Nephron (organoid): Measurements from ENCODE around the gene DNAJC1.

ENCODE experiments used
- H3K27ac Mint-ChIP-seq, 3 experiments: 2 replicates each; pipeline ENCODE4 v1.8.0; 2020; ENCODE audit warnings: mixed read lengths in 3 of 3, mild to moderate bottlenecking in 2 of 3, moderate library complexity in 1 of 3
- H3K27me3 Mint-ChIP-seq: 2 replicates; pipeline ENCODE4 v1.8.0; 2021; ENCODE audit warnings: low read depth, mild to moderate bottlenecking, moderate library complexity, mixed read lengths
- H3K36me3 Mint-ChIP-seq: 2 replicates; pipeline ENCODE4 v1.8.0; 2020; ENCODE audit warnings: low read depth, mixed read lengths
- H3K4me1 Mint-ChIP-seq: 2 replicates; pipeline ENCODE4 v1.8.0; 2020; ENCODE audit warnings: mixed read lengths
- H3K4me3 Mint-ChIP-seq, 3 experiments: 2 replicates each; pipeline ENCODE4 v1.8.0; 2020; ENCODE audit warnings: mild to moderate bottlenecking in 3 of 3, mixed read lengths in 3 of 3, moderate library complexity in 2 of 3
- H3K9me3 Mint-ChIP-seq: 2 replicates; pipeline ENCODE4 v1.8.0; 2020; ENCODE audit warnings: mixed read lengths
- CTCF ChIP-seq, 3 experiments: fragments of 200-600 bp; sonication (generic); IDR thresholded peaks; one replicate each; pipeline ENCODE4 v1.5.0; 2021; ENCODE audit warnings: antibody characterized with exemption in 3 of 3; ENCODE audit not compliant: unreplicated experiment in 3 of 3

The DNAJC1 gene

GRCh38 chr10:21707498-21707897, 296.0 kb downstream of the DNAJC1 start:
- Mint-ChIP-seq H3K27ac (peak overlapping the region in 1 of 3 experiments; percentile 9), H3K36me3 (peaks cover 66% of the 10 kb centered on the region), H3K4me3 (no peak overlapping the region), H3K9me3 (peaks cover 8% of the 10 kb centered on the region), H3K4me1 (peaks cover 14% of the 10 kb centered on the region), H3K27me3 (no peaks in the 10 kb centered on the region)
- TF ChIP-seq CTCF (IDR thresholded peaks at IDR 0.05; ENCODE audit: unreplicated experiment in 3 of 3) = no peak
